PFSK-1 (cell line): Measurements from ENCODE around the gene ERN2.

Experiments
- FOXP2 ChIP-seq: optimal IDR thresholded peaks from 2 replicates; pipeline ENCODE3; 2011; ENCODE audit warnings: borderline replicate concordance, control low read depth, inconsistent platforms; ENCODE audit not compliant: insufficient read depth; ENCODE audit errors: extremely low read length, extremely low read depth
- TAF1 ChIP-seq: IDR thresholded peaks from 2 replicates; pipeline ENCODE4 v1.6.1; 2012; ENCODE audit warnings: low read length, control low read depth, borderline replicate concordance; ENCODE audit not compliant: insufficient read depth

GRCh38 chr16:23668873-23669272 lies 44.1 kb downstream of the ERN2 start:
- no peak for TF ChIP-seq TAF1
- TF ChIP-seq FOXP2: no peak
